Lower leg skin (tissue), 4 donors: ENCODE results near the gene ETHE1. TPM values are rescaled to one million over a fixed set of nuclear protein-coding genes. Genes with fewer than 3 reads are reported as not detected.

ENCODE experiments used
- DNase-seq, 2 donors: peaks; one replicate each; pipeline ENCODE4 v3.0.0-alpha.2; 2019; ENCODE audit warnings: low spot score in 2 of 2
- H3K4me3 ChIP-seq: fragments of 200-600 bp; sonication (generic); 2 replicates; pipeline ENCODE4 v1.5.1; 2017; ENCODE audit warnings: mild to moderate bottlenecking, low read depth; ENCODE audit not compliant: poor library complexity, severe bottlenecking
- CTCF ChIP-seq, 3 donors: fragments of 450-650 bp; IDR thresholded peaks; one replicate each; pipeline ENCODE4 v1.5.1; 2016; ENCODE audit warnings: antibody characterized with exemption in 3 of 3, mild to moderate bottlenecking in 3 of 3, moderate library complexity in 2 of 3
- POLR2A ChIP-seq, 2 donors: fragments of 450-650 bp; IDR thresholded peaks; one replicate each; pipeline ENCODE4 v1.6.1; 2016 to 2017; ENCODE audit warnings: antibody characterized with exemption in 2 of 2, mild to moderate bottlenecking in 1 of 2, moderate library complexity in 1 of 2
- WGBS, 2 donors: methylation state at CpG; one replicate each; pipeline ENCODE4 v1.1.5; 2018; 5-methylcytosine and 5-hydroxymethylcytosine counted together
- intact Hi-C: fragments of 100-400 bp; cut with DNase I; formaldehyde crosslinking; loops from one replicate; pipeline ENCODE4 v1.15.0; 2023; ENCODE audit warnings: low total_unique reads
- total RNA-seq, 4 donors: library from RNA; depleted of rRNA; stranded (reverse); fragments of >200 nt; gene quantifications; one replicate each; pipeline ENCODE4 v1.1.0, GENCODE V29; 2016

The ETHE1 gene
- total RNA-seq, 4 donors from 2014 or later, result 63.4 to 79.3 (median 72.8) TPM

- intact Hi-C loops, result no loop called here
- peak; percentile 74 to 94 for DNase-seq
- WGBS, 2 donors, result 21 to 27% methylated on average over 24 of the region's 24 CpGs
- H3K4me3 ChIP-seq, result peak within 1 kb of the TSS; percentile 32
- TF ChIP-seq CTCF (IDR thresholded peaks at IDR 0.05) (no peak), POLR2A (IDR thresholded peaks at IDR 0.05) (no peak)
These were observed 61.4 kb downstream of the ETHE1 start, which contains the start of gene LYPD3 for GRCh38 chr19:43465468-43466120. LYPD3 (minus strand) TSS chr19:43465608; CDS start chr19:43465571, 37 bp downstream.

GRCh38 chr19:43464134-43464775 lies 62.7 kb downstream of the ETHE1 start:
- intact Hi-C loops, result no loop called here
- 16 to 28% methylated on average over 21 to 33 of the region's 33 CpGs for WGBS, 2 donors
- TF ChIP-seq CTCF (IDR thresholded peaks at IDR 0.05), result no peak
- H3K4me3 ChIP-seq, result peak overlapping the region; percentile 12
- DNase-seq, result peak; percentile 85 to 96

GRCh38 chr19:43463381-43464133 lies 63.4 kb downstream of the ETHE1 start:
- intact Hi-C loops, result no loop called here
- 1% methylated on average over 35 to 46 of the region's 57 CpGs for WGBS, 2 donors

GRCh38 chr19:43462785-43463380 lies 64.1 kb downstream of the ETHE1 start:
- H3K4me3 ChIP-seq, result peak overlapping the region; percentile 35
- TF ChIP-seq CTCF (IDR thresholded peaks at IDR 0.05) (no peak), POLR2A (IDR thresholded peaks at IDR 0.05) (no peak)
- DNase-seq, result no peak
- intact Hi-C loops, result no loop called here
- 5 to 7% methylated on average over 24 to 33 of the region's 33 CpGs for WGBS, 2 donors

More at GRCh38 chr19:43463381-43464133, 63.4 kb downstream of the ETHE1 start:
- TF ChIP-seq CTCF (IDR thresholded peaks at IDR 0.05) (no peak), POLR2A (IDR thresholded peaks at IDR 0.05) (no peak)
- H3K4me3 ChIP-seq, result peak overlapping the region; percentile 35
- peak; percentile 97 to 99 for DNase-seq

GRCh38 chr19:43462383-43462782 lies 64.6 kb downstream of the ETHE1 start:
- no peak overlapping the region for H3K4me3 ChIP-seq
- TF ChIP-seq POLR2A (IDR thresholded peaks at IDR 0.05) (no peak), CTCF (IDR thresholded peaks at IDR 0.05) (no peak)
- DNase-seq, result no peak
- 93% methylated on average over 7 of the region's 7 CpGs for WGBS, 2 donors
- intact Hi-C loops, result no loop called here
